Smooth muscle cell (in vitro differentiated cells): ENCODE results near the gene SERPINA1. TPM values are rescaled to one million over a fixed set of nuclear protein-coding genes. Genes with fewer than 3 reads are reported as not detected.
A peak's percentile ranks its signal among the peaks of the same experiment; 100 is the strongest.

ENCODE experiments used
- DNase-seq: peaks from one replicate; lab custom pipeline; 2025; ENCODE audit not compliant: unreplicated experiment; lab: John Stamatoyannopoulos, UW
- H2AFZ ChIP-seq: fragments of 200-600 bp; sonication (generic); 2 replicates; pipeline ENCODE4 v1.6.0; 2016; ENCODE audit warnings: antibody characterized with exemption, low read depth, mild to moderate bottlenecking
- H3F3A ChIP-seq: fragments of 200-600 bp; sonication (generic); 2 replicates; pipeline ENCODE4 v1.6.0; 2017; ENCODE audit warnings: antibody characterized with exemption, low read depth
- H3K27ac ChIP-seq: fragments of 200-600 bp; sonication (generic); 2 replicates; pipeline ENCODE4 v1.5.1; 2016; ENCODE audit warnings: low read depth, mild to moderate bottlenecking
- H3K27me3 ChIP-seq: fragments of 200-600 bp; sonication (generic); 2 replicates; pipeline ENCODE4 v1.6.1; 2016; ENCODE audit warnings: low read depth, mild to moderate bottlenecking
- H3K36me3 ChIP-seq: fragments of 200-600 bp; sonication (generic); 2 replicates; pipeline ENCODE4 v1.5.1; 2016; ENCODE audit warnings: low read depth
- H3K4me1 ChIP-seq: fragments of 200-600 bp; sonication (generic); 2 replicates; pipeline ENCODE4 v1.5.1; 2016; ENCODE audit warnings: low read depth
- H3K4me2 ChIP-seq: fragments of 200-600 bp; sonication (generic); 2 replicates; pipeline ENCODE4 v1.6.0; 2016; ENCODE audit warnings: mild to moderate bottlenecking
- H3K4me3 ChIP-seq: fragments of 200-600 bp; sonication (generic); 2 replicates; pipeline ENCODE4 v1.5.1; 2016; ENCODE audit warnings: mild to moderate bottlenecking
- H3K79me2 ChIP-seq: fragments of 200-600 bp; sonication (generic); 2 replicates; pipeline ENCODE4 v1.6.0; 2016; ENCODE audit warnings: low read depth, mild to moderate bottlenecking
- H3K9ac ChIP-seq: fragments of 200-600 bp; sonication (generic); 2 replicates; pipeline ENCODE4 v1.6.0; 2016; ENCODE audit warnings: low read depth
- H3K9me3 ChIP-seq: fragments of 200-600 bp; sonication (generic); replicated peaks from 2 replicates; pipeline ENCODE4 v1.5.1; 2016; ENCODE audit warnings: low read depth
- H4K20me1 ChIP-seq: fragments of 200-600 bp; sonication (generic); 2 replicates; pipeline ENCODE4 v1.6.0; 2016; ENCODE audit warnings: low read depth
- CTCF ChIP-seq: fragments of 200-600 bp; sonication (generic); IDR thresholded peaks from 2 replicates; pipeline ENCODE4 v1.5.1; 2017; ENCODE audit warnings: borderline replicate concordance, mild to moderate bottlenecking, antibody characterized with exemption; ENCODE audit not compliant: insufficient read depth, poor library complexity, severe bottlenecking
- WGBS: methylation state at CpG from one replicate; pipeline ENCODE4 v1.1.7; 2016; ENCODE audit warnings: low lambda C conversion rate; 5-methylcytosine and 5-hydroxymethylcytosine counted together
- polyA plus RNA-seq: library from polyadenylated mRNA; unstranded; fragments of >200 nt; fragmentation: Nextera tagmentation; extraction: Ambion mirVana; gene quantifications from 2 replicates; pipeline ENCODE4 v1.2.1, GENCODE V29; 2016
- total RNA-seq: library from RNA; depleted of rRNA; stranded (reverse); fragments of >200 nt; gene quantifications from 2 replicates; pipeline ENCODE4 v1.2.3, GENCODE V29; 2014

The SERPINA1 gene
- total and polyA plus RNA-seq, 2 experiments from 2014 or later: 1.8 to 2.4 TPM

GRCh38 chr14:94337274-94337673 is 51.1 kb downstream of the SERPINA1 start:
- Histone ChIP-seq H3K27ac (no peak overlapping the region), H3K9me3 (no peaks in the 10 kb centered on the region), H3K27me3 (no peaks in the 10 kb centered on the region), H3K4me1 (no peaks in the 10 kb centered on the region), H3K36me3 (no peaks in the 10 kb centered on the region), H3F3A (no peaks in the 10 kb centered on the region), H2AFZ (no peak overlapping the region), H3K79me2 (no peaks in the 10 kb centered on the region), H4K20me1 (no peaks in the 10 kb centered on the region), H3K9ac (no peak overlapping the region), H3K4me3 (no peak overlapping the region), H3K4me2 (no peak overlapping the region)
- 75% methylated on average over 6 of the region's 6 CpGs for WGBS
- no peak for TF ChIP-seq CTCF
- no peak for DNase-seq

GRCh38 chr14:94334872-94335271 is 53.5 kb downstream of the SERPINA1 start:
- no peak for DNase-seq
- H3K27ac ChIP-seq: peak overlapping the region; percentile 46
- WGBS: 43% methylated on average over 4 of the region's 4 CpGs

GRCh38 chr14:94332587-94332986 is 55.8 kb downstream of the SERPINA1 start:
- H3K9ac ChIP-seq: no peak overlapping the region
- no peaks in the 10 kb centered on the region for H4K20me1 ChIP-seq
- no peaks in the 10 kb centered on the region for H3F3A ChIP-seq
- no peaks in the 10 kb centered on the region for H3K9me3 ChIP-seq
- no peak for TF ChIP-seq CTCF
- H3K4me1 ChIP-seq: no peaks in the 10 kb centered on the region
- H3K4me3 ChIP-seq: no peak overlapping the region
- H3K4me2 ChIP-seq: no peak overlapping the region
- H3K36me3 ChIP-seq: no peaks in the 10 kb centered on the region
- H3K79me2 ChIP-seq: no peaks in the 10 kb centered on the region
- no peak for DNase-seq
- H2AFZ ChIP-seq: no peak overlapping the region
- H3K27me3 ChIP-seq: no peaks in the 10 kb centered on the region
- no peak overlapping the region for H3K27ac ChIP-seq

More at GRCh38 chr14:94334872-94335271, 53.5 kb downstream of the SERPINA1 start:
- no peak overlapping the region for H2AFZ ChIP-seq
- no peak overlapping the region for H3K4me2 ChIP-seq
- H3K4me1 ChIP-seq: no peaks in the 10 kb centered on the region
- no peaks in the 10 kb centered on the region for H3K9me3 ChIP-seq
- no peak for TF ChIP-seq CTCF
- H3K9ac ChIP-seq: no peak overlapping the region
- no peaks in the 10 kb centered on the region for H3K79me2 ChIP-seq
- no peak overlapping the region for H3K4me3 ChIP-seq
- no peaks in the 10 kb centered on the region for H4K20me1 ChIP-seq
- H3K27me3 ChIP-seq: no peaks in the 10 kb centered on the region
- no peaks in the 10 kb centered on the region for H3F3A ChIP-seq
- H3K36me3 ChIP-seq: no peaks in the 10 kb centered on the region

GRCh38 chr14:94332063-94332583 is 56.3 kb downstream of the SERPINA1 start:
- Histone ChIP-seq H2AFZ (no peak overlapping the region), H3K9me3 (no peaks in the 10 kb centered on the region), H3F3A (no peaks in the 10 kb centered on the region), H3K79me2 (no peaks in the 10 kb centered on the region), H4K20me1 (no peaks in the 10 kb centered on the region), H3K27ac (no peak overlapping the region), H3K4me3 (no peak overlapping the region), H3K4me2 (no peak overlapping the region), H3K36me3 (no peaks in the 10 kb centered on the region), H3K9ac (no peak overlapping the region), H3K27me3 (no peaks in the 10 kb centered on the region), H3K4me1 (no peaks in the 10 kb centered on the region)
- no peak for TF ChIP-seq CTCF
- 66% methylated on average over 7 of the region's 7 CpGs for WGBS
- DNase-seq: no peak
